Calu3 (cell line): Measurements from ENCODE around the gene FAM83E. TPM values are rescaled to one million over a fixed set of nuclear protein-coding genes. Genes with fewer than 3 reads are reported as not detected.

Source experiments
- Bru-seq: library from RNA; stranded (reverse); fragments of 400-500 nt; gene quantifications from one replicate; lab custom pipeline; 2021; lab: Mats Ljungman, UMichigan
- BruChase-seq, 2 experiments: library from RNA; stranded (reverse); fragments of 400-500 nt; gene quantifications; one replicate each; lab custom pipeline; 2021; lab: Mats Ljungman, UMichigan
- BruUV-seq: library from RNA; stranded (reverse); fragments of 400-500 nt; replicated peaks from 2 replicates; lab custom pipeline; 2021; lab: Mats Ljungman, UMichigan
- CTCF ChIA-PET: fragments of 300-600 bp; sonication (Branson Sonifier 250); formaldehyde crosslinking; loops from one replicate; lab custom pipeline; 2022; ENCODE audit warnings: antibody characterized with exemption; lab: Charles Lee
- DNase-seq: peaks from one replicate; pipeline ENCODE4 v3.0.0; 2022
- H3K27ac Mint-ChIP-seq: one replicate; pipeline ENCODE4 v1.8.0; 2022; ENCODE audit warnings: mixed read lengths; ENCODE audit not compliant: unreplicated experiment
- H3K27me3 Mint-ChIP-seq: one replicate; pipeline ENCODE4 v1.8.0; 2022; ENCODE audit warnings: mixed read lengths; ENCODE audit not compliant: unreplicated experiment
- H3K36me3 Mint-ChIP-seq: one replicate; pipeline ENCODE4 v1.8.0; 2022; ENCODE audit warnings: mild to moderate bottlenecking, moderate library complexity, mixed read lengths; ENCODE audit not compliant: insufficient read depth, unreplicated experiment
- H3K4me1 Mint-ChIP-seq: one replicate; pipeline ENCODE4 v1.8.0; 2022; ENCODE audit warnings: mild to moderate bottlenecking, low read depth, mixed read lengths; ENCODE audit not compliant: unreplicated experiment
- H3K4me3 Mint-ChIP-seq: one replicate; pipeline ENCODE4 v1.8.0; 2022; ENCODE audit warnings: mild to moderate bottlenecking, low read depth, moderate library complexity, mixed read lengths; ENCODE audit not compliant: unreplicated experiment
- H3K9me3 Mint-ChIP-seq: one replicate; pipeline ENCODE4 v1.8.0; 2022; ENCODE audit warnings: low read depth, mixed read lengths; ENCODE audit not compliant: unreplicated experiment
- CTCF ChIP-seq: fragments of 200-600 bp; IDR thresholded peaks from one replicate; pipeline ENCODE4 v1.8.0; 2022; ENCODE audit warnings: antibody characterized with exemption; ENCODE audit not compliant: unreplicated experiment
- intact Hi-C: fragments of 100-400 bp; cut with micrococcal nuclease; formaldehyde crosslinking; loops from one replicate; pipeline ENCODE4 v1.10.0; 2022; ENCODE audit not compliant: unreplicated experiment
- long read RNA-seq: library from polyadenylated mRNA; stranded (forward); transcript quantifications from one replicate; pipeline ENCODE4 v2.0.0, GENCODE V29; 2022
- total RNA-seq: library from RNA; stranded (reverse); gene quantifications from 2 replicates; pipeline ENCODE4 v1.2.3, GENCODE V29; 2022

Gene FAM83E
- total RNA-seq (8.2 and 13.3 TPM in 2 replicates), Bru-seq, nascent RNA (percentile 38 among the genes with signal in this experiment), BruChase-seq, experiment 1, labeled RNA remaining after a 6-hour chase (percentile 35 among the genes with signal in this experiment), BruChase-seq, experiment 2, labeled RNA remaining after a 2-hour chase (percentile 31 among the genes with signal in this experiment)
- long read RNA-seq, partial matches to known transcripts = 0 of 3 reads
- long read RNA-seq, other reads (novel, unspliced or antisense) = 3 of 3 reads

- intact Hi-C loops = no loop called here
- H3K36me3 Mint-ChIP-seq = peaks cover 72% of the 10 kb centered on the region
- CTCF ChIA-PET = interaction anchor here (0.6 to 0.7 kb wide), 2 partner anchors 110 to 251 kb away, joined by 3 to 4 read pairs; partner anchors contain the start of genes SYNGR4 and TMEM143
- H3K9me3 Mint-ChIP-seq = no peaks in the 10 kb centered on the region
- DNase-seq = peak; percentile 92
- peaks cover 48% of the 10 kb centered on the region for H3K4me1 Mint-ChIP-seq
- no peaks in the 10 kb centered on the region for H3K27me3 Mint-ChIP-seq
- H3K27ac Mint-ChIP-seq = peak within 1 kb of the TSS; percentile 100
- peak within 1 kb of the TSS; percentile 94 for H3K4me3 Mint-ChIP-seq
- no TSS peak for BruUV-seq
- no peak for TF ChIP-seq CTCF
Observed at GRCh38 chr19:48614436-48615230, at the start of gene FAM83E. Gene FAM83E, minus strand, starts transcription at chr19:48615076. Its CDS starts 1,704 bp downstream, at chr19:48613372.

GRCh38 chr19:48664476-48664875, 49.6 kb upstream of the FAM83E start:
- Mint-ChIP-seq H3K27me3 (no peaks in the 10 kb centered on the region), H3K36me3 (peaks cover 6% of the 10 kb centered on the region), H3K4me1 (peaks cover 8% of the 10 kb centered on the region), H3K9me3 (peaks cover under 1% of the 10 kb centered on the region), H3K4me3 (no peak overlapping the region), H3K27ac (no peak overlapping the region)
- CTCF ChIA-PET = interaction anchor here (0.6 kb wide), 1 partner anchor 1634 kb away, joined by 4 read pairs; no protein-coding TSS in a partner anchor
- no TSS peak for BruUV-seq
- TF ChIP-seq CTCF = no peak
- intact Hi-C loops = no loop called here
- no peak for DNase-seq

- no peak for TF ChIP-seq CTCF
- Mint-ChIP-seq H3K4me1 (peaks cover 8% of the 10 kb centered on the region), H3K4me3 (no peak overlapping the region), H3K27ac (no peak overlapping the region), H3K9me3 (no peaks in the 10 kb centered on the region), H3K36me3 (peaks cover 6% of the 10 kb centered on the region), H3K27me3 (no peaks in the 10 kb centered on the region)
- intact Hi-C loops = no loop called here
- no peak for DNase-seq
- CTCF ChIA-PET = no interaction called here
- BruUV-seq = no TSS peak
Observed at GRCh38 chr19:48663667-48664066, 48.8 kb upstream of the FAM83E start.

- H3K4me3 Mint-ChIP-seq = no peak overlapping the region
- BruUV-seq = no TSS peak
- intact Hi-C loops = no loop called here
Observed at GRCh38 chr19:48661711-48662090, 46.8 kb upstream of the FAM83E start.

More at GRCh38 chr19:48661711-48662090, 46.8 kb upstream of the FAM83E start:
- CTCF ChIA-PET = interaction anchor here (0.5 kb wide), 1 partner anchor 156 kb away, joined by 4 read pairs; no protein-coding TSS in a partner anchor
- Mint-ChIP-seq H3K27ac (no peak overlapping the region), H3K9me3 (no peaks in the 10 kb centered on the region), H3K36me3 (peaks cover 6% of the 10 kb centered on the region), H3K4me1 (peaks cover 12% of the 10 kb centered on the region), H3K27me3 (no peaks in the 10 kb centered on the region)
- no peak for TF ChIP-seq CTCF
- DNase-seq = no peak
